ENCODE data around the gene FBXO15. TPM values are rescaled to one million over a fixed set of nuclear protein-coding genes. Genes with fewer than 3 reads are reported as not detected.

Gene FBXO15
- total RNA-seq, 4 donors from 2014 or later = 0.54 to 1.9 (median 0.72) TPM

GRCh38 chr18:74142252-74142651 is 5.4 kb downstream of the FBXO15 start:
- Histone ChIP-seq H3K4me1 (peaks cover 4 to 5% of the 10 kb centered on the region in 2 donors), H3K27ac (no peak overlapping the region), H3K9me3 (no peaks in the 10 kb centered on the region), H3K27me3 (no peaks in the 10 kb centered on the region), H3K36me3 (no peaks in the 10 kb centered on the region), H3K4me3 (replicated peaks in 1 of 3) (no peak overlapping the region)
- WGBS, 2 donors = 82 to 85% methylated on average over 2 of the region's 2 CpGs
- no peak for TF ChIP-seq POLR2A (IDR thresholded peaks at IDR 0.05)
- TF ChIP-seq, protein P1, sequence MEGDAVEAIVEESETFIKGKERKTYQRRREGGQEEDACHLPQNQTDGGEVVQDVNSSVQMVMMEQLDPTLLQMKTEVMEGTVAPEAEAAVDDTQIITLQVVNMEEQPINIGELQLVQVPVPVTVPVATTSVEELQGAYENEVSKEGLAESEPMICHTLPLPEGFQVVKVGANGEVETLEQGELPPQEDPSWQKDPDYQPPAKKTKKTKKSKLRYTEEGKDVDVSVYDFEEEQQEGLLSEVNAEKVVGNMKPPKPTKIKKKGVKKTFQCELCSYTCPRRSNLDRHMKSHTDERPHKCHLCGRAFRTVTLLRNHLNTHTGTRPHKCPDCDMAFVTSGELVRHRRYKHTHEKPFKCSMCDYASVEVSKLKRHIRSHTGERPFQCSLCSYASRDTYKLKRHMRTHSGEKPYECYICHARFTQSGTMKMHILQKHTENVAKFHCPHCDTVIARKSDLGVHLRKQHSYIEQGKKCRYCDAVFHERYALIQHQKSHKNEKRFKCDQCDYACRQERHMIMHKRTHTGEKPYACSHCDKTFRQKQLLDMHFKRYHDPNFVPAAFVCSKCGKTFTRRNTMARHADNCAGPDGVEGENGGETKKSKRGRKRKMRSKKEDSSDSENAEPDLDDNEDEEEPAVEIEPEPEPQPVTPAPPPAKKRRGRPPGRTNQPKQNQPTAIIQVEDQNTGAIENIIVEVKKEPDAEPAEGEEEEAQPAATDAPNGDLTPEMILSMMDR (IDR thresholded peaks at IDR 0.05) = no peak
- intact Hi-C loops (cut with DNase I) = no loop called here
- no peak for DNase-seq

DNA sequence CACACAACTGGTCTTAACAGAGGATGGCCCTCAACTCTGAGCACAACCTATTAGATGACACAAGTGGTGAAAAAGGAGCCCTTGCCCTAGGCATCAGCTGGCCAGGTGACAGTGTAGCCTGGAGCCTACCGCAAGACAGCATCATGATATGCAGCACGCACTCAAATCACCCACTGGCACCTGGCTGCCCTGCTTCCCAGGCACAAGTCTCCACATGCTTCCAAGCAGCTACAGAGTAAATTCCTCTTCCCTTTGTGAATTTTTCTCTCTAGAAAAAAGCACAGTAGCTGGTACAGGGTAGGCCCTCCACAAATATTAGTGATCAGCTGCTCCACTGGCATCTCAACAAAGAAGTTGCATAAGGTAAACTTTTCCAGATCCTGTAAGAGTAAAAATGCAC is 6.0 kb downstream of the FBXO15 start:
- no peaks in the 10 kb centered on the region for H3K9me3 ChIP-seq
- intact Hi-C loops (cut with DNase I) = no loop called here
- H3K27me3 ChIP-seq = no peaks in the 10 kb centered on the region
- H3K27ac ChIP-seq = no peak overlapping the region
- WGBS, 2 donors = 84 to 97% methylated on average over 2 of the region's 2 CpGs
- H3K4me1 ChIP-seq = no peaks in the 10 kb centered on the region
- no peak for DNase-seq
- TF ChIP-seq POLR2A (IDR thresholded peaks at IDR 0.05) = no peak
- TF ChIP-seq, protein P1 (IDR thresholded peaks at IDR 0.05) = no peak
- H3K4me3 ChIP-seq (replicated peaks in 1 of 3) = no peak overlapping the region
- no peaks in the 10 kb centered on the region for H3K36me3 ChIP-seq

DNA sequence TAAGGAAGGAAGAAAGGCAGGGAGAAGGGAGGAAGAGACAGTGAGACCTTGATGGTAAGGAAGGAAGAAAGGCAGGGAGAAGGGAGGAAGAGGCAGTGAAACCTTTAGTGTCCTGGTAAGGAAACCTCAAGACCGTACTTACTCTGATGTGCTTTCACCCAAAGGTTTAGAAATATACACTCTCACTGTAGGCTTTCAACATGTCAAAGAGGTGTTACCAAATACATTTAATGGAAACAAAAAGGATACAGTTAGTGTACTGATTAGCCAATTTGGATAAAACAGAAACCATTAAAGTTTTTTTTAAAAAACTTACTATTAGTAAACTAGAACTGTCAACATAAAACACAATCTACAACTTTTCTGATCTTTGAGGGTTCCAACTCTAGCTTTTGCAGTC is 7.1 kb downstream of the FBXO15 start:
- Histone ChIP-seq H3K4me3 (replicated peaks in 1 of 3) (no peak overlapping the region), H3K9me3 (no peaks in the 10 kb centered on the region), H3K36me3 (no peaks in the 10 kb centered on the region), H3K27me3 (no peaks in the 10 kb centered on the region), H3K27ac (no peak overlapping the region), H3K4me1 (no peaks in the 10 kb centered on the region)
- DNase-seq = no peak
- 55 to 78% methylated on average over 1 of the region's 1 CpG for WGBS, 2 donors
- intact Hi-C loops (cut with DNase I) = no loop called here
- TF ChIP-seq, protein P1 (IDR thresholded peaks at IDR 0.05) = no peak
- no peak for TF ChIP-seq POLR2A (IDR thresholded peaks at IDR 0.05)

DNA sequence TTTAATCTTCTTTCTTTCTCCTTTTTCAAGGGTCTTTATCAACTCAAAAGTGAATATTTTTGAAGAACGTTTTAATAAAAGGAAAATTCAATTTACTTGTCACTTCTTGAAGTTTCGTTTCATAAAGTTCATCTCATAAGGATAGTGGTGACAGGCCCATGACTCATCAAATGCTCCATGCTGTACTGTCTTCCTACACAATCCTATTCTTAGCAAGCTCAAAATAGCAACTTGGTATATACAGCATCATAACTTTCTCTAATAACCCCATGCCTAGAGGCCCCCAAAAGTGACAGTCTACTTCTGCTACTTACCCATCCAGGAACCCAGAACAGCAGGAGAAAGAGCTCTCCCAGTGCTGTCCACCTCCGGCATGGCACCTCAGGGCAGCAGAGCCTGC is 7.7 kb downstream of the FBXO15 start:
- no peaks in the 10 kb centered on the region for H3K4me1 ChIP-seq
- no peaks in the 10 kb centered on the region for H3K27me3 ChIP-seq
- no peak for TF ChIP-seq POLR2A (IDR thresholded peaks at IDR 0.05)
- TF ChIP-seq, protein P1 (IDR thresholded peaks at IDR 0.05) = no peak
- H3K27ac ChIP-seq = no peak overlapping the region
- no peak overlapping the region for H3K4me3 ChIP-seq (replicated peaks in 1 of 3)
- H3K36me3 ChIP-seq = no peaks in the 10 kb centered on the region
- intact Hi-C loops (cut with DNase I) = no loop called here
- 75 to 81% methylated on average over 3 of the region's 3 CpGs for WGBS, 2 donors
- no peaks in the 10 kb centered on the region for H3K9me3 ChIP-seq
- DNase-seq = no peak

GRCh38 chr18:74139411-74139810 is 8.2 kb downstream of the FBXO15 start:
- no peaks in the 10 kb centered on the region for H3K36me3 ChIP-seq
- 90 to 92% methylated on average over 2 of the region's 2 CpGs for WGBS, 2 donors
- TF ChIP-seq POLR2A (IDR thresholded peaks at IDR 0.05) = no peak
- no peak overlapping the region for H3K27ac ChIP-seq
- H3K9me3 ChIP-seq = no peaks in the 10 kb centered on the region
- no peak for DNase-seq
- no peak overlapping the region for H3K4me3 ChIP-seq (replicated peaks in 1 of 3)
- no peaks in the 10 kb centered on the region for H3K4me1 ChIP-seq
- H3K27me3 ChIP-seq = no peaks in the 10 kb centered on the region
- intact Hi-C loops (cut with DNase I) = no loop called here

All from thyroid gland (tissue), 4 donors.